ENCODE data around the gene MZT2B. TPM values are rescaled to one million over a fixed set of nuclear protein-coding genes. Genes with fewer than 3 reads are reported as not detected.
A peak's percentile ranks its signal among the peaks of the same experiment; 100 is the strongest.
"Not testable (repeated sequence)": the region's sequence is repeated elsewhere in the genome, so short reads cannot be mapped to it uniquely, and the experiment has no call there.

Gene MZT2B
- total RNA-seq, 1 donor from 2014 or later = 152 TPM

DNA sequence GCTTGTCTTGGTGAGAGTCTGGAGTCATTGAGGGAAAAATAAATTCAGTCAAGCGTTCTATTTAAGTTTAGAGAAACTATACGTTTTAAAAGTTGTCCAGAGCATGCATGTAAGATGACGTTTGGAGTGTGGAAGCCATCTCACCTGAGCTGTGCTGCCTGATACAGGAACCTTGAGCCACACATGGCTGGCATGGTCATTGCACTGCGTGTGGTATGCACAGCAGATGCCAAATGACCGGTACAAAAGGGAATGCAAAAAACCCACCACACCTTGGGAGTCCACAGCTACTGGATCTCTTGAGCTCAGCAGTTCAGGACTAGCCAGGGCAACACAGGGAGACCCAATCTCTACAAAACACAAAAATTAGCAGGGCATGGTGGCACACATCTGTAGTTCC is 4.3 kb downstream of the MZT2B start:
- Mint-ChIP-seq H3K27ac (ENCODE audit: unreplicated experiment) (no peak overlapping the region), H3K36me3 (ENCODE audit: low read depth, unreplicated experiment) (no peaks in the 10 kb centered on the region), H3K4me1 (ENCODE audit: unreplicated experiment) (no peaks in the 10 kb centered on the region), H3K9me3 (ENCODE audit: unreplicated experiment) (no peaks in the 10 kb centered on the region), H3K27me3 (ENCODE audit: unreplicated experiment) (peaks cover 3% of the 10 kb centered on the region), H3K4me3 (ENCODE audit: unreplicated experiment) (no peak overlapping the region)
- TF ChIP-seq, protein P1, sequence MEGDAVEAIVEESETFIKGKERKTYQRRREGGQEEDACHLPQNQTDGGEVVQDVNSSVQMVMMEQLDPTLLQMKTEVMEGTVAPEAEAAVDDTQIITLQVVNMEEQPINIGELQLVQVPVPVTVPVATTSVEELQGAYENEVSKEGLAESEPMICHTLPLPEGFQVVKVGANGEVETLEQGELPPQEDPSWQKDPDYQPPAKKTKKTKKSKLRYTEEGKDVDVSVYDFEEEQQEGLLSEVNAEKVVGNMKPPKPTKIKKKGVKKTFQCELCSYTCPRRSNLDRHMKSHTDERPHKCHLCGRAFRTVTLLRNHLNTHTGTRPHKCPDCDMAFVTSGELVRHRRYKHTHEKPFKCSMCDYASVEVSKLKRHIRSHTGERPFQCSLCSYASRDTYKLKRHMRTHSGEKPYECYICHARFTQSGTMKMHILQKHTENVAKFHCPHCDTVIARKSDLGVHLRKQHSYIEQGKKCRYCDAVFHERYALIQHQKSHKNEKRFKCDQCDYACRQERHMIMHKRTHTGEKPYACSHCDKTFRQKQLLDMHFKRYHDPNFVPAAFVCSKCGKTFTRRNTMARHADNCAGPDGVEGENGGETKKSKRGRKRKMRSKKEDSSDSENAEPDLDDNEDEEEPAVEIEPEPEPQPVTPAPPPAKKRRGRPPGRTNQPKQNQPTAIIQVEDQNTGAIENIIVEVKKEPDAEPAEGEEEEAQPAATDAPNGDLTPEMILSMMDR (IDR thresholded peaks at IDR 0.05; ENCODE audit: unreplicated experiment) = no peak
- no peak for DNase-seq (ENCODE audit: low spot score)

DNA sequence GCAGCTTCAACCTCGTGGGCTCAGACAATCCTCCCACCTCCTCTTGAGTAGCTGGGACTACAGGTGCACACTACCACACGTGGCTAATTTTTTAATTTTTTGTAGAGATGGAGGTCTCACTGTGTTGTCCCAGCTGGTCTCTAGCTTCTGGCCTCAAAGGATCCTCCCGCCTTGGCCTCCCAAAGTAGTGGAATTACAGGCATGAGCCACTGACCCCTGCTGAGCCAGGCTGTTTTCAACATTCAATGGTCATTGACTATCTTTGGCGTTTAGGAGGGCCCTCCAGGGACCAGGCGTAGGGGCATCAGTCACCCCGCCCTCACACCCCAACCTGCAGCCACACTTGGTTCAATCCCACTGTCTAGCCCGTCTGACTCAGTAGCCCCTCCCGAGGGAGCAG is 5.2 kb downstream of the MZT2B start:
- no peak for DNase-seq (ENCODE audit: low spot score)
- H3K9me3 Mint-ChIP-seq (ENCODE audit: unreplicated experiment) = no peaks in the 10 kb centered on the region
- no peak overlapping the region for H3K27ac Mint-ChIP-seq (ENCODE audit: unreplicated experiment)
- no peak overlapping the region for H3K4me3 Mint-ChIP-seq (ENCODE audit: unreplicated experiment)
- H3K36me3 Mint-ChIP-seq (ENCODE audit: low read depth, unreplicated experiment) = no peaks in the 10 kb centered on the region
- TF ChIP-seq, protein P1 (IDR thresholded peaks at IDR 0.05; ENCODE audit: unreplicated experiment) = no peak
- H3K27me3 Mint-ChIP-seq (ENCODE audit: unreplicated experiment) = peaks cover 3% of the 10 kb centered on the region
- no peaks in the 10 kb centered on the region for H3K4me1 Mint-ChIP-seq (ENCODE audit: unreplicated experiment)

DNA sequence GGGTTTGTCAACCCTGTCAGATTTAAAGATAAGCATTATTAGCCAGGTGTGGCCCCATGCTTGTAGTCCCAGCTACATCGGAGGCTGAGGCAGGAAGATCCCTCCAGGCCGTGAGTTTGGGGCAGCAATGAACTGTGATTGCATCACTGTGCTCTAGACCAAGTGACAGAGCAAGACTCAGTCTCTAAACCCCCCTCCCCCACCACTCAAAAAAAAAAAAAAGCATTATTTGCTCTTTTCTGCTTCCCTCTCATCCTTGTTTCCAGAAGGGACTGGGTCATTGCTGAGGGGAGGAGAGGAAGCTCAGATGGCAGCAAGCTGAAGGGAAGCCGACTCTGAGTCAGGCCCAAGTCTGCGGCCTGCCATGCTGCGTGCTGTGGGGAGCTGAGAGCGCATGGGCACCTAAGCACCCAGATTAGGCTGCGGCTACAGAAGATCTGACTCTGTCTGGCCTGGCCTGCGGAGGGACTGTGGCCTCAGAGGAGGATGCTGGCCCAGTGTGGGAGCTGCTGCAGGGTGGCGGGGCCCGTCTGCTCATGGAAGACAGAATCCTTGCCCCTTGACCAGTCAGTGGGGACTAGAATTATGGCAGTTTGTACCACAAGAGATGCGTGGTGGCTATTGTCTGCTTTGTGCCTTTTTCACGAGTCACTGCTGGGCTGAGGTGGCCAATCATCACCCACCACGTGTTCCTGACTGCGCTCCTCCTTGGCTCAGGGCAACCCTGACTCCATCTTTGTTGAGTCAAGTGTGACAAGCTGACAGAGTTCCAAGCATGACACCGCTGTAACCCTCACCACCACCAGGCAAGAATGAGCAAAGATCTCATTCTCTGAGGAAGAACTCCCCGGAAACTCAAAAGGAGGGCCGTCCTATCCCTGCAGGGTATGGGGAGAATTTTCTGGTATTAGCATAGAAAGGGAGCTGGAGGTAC is 6.1 kb downstream of the MZT2B start:
- H3K27ac Mint-ChIP-seq (ENCODE audit: unreplicated experiment); H3K4me3 Mint-ChIP-seq (ENCODE audit: unreplicated experiment); H3K36me3 Mint-ChIP-seq (ENCODE audit: low read depth, unreplicated experiment); DNase-seq (ENCODE audit: low spot score); H3K27me3 Mint-ChIP-seq (ENCODE audit: unreplicated experiment); H3K4me1 Mint-ChIP-seq (ENCODE audit: unreplicated experiment); H3K9me3 Mint-ChIP-seq (ENCODE audit: unreplicated experiment): not testable (repeated sequence)

DNA sequence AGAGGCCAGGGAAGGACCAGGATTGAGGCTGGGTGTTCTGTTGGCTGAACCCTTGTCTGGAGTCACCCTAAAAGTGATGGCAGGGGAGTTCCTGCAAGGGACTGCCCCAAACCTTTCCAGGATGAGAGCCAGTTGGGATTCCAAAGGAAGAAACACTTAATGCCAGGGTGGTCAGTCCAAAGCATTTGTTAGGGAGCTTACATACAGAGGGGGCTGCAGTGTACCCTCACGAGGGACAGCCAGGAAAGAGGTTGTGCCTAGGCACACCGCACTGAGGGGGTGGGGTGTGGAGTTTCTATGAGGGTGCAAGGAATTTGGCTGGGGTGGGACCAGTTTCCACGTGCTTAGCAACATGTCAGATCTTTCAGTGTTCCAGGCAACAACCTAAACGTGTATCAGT is 6.9 kb downstream of the MZT2B start:
- not testable (repeated sequence) for H3K4me1 Mint-ChIP-seq (ENCODE audit: unreplicated experiment); H3K27me3 Mint-ChIP-seq (ENCODE audit: unreplicated experiment); H3K36me3 Mint-ChIP-seq (ENCODE audit: low read depth, unreplicated experiment); H3K9me3 Mint-ChIP-seq (ENCODE audit: unreplicated experiment); DNase-seq (ENCODE audit: low spot score); H3K27ac Mint-ChIP-seq (ENCODE audit: unreplicated experiment); H3K4me3 Mint-ChIP-seq (ENCODE audit: unreplicated experiment)

DNA sequence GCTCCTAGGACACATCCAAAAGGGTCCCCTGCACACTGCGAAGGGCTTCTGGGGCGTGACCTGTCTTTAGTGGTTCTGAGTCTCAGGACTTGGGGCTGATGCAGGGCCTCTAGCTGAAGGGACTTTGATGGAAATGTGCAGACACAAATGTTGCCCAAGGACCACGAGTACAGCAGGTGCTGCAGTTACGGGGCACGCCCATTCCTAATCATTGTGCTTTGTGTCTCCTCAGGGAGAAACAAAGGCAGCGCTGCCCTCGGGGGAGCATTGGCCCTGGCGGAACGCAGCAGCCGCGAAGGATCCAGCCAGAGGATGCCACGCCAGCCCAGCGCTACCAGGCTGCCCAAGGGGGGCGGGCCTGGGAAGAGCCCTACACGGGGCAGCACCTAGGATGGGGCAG is 8.2 kb downstream of the MZT2B start:
- Mint-ChIP-seq H3K36me3 (ENCODE audit: low read depth, unreplicated experiment) (no peaks in the 10 kb centered on the region), H3K4me3 (ENCODE audit: unreplicated experiment) (no peak overlapping the region), H3K27me3 (ENCODE audit: unreplicated experiment) (no peaks in the 10 kb centered on the region), H3K4me1 (ENCODE audit: unreplicated experiment) (no peaks in the 10 kb centered on the region), H3K27ac (ENCODE audit: unreplicated experiment) (no peak overlapping the region), H3K9me3 (ENCODE audit: unreplicated experiment) (no peaks in the 10 kb centered on the region)
- TF ChIP-seq, protein P1 (IDR thresholded peaks at IDR 0.05; ENCODE audit: unreplicated experiment) = no peak
- DNase-seq (ENCODE audit: low spot score) = no peak

DNA sequence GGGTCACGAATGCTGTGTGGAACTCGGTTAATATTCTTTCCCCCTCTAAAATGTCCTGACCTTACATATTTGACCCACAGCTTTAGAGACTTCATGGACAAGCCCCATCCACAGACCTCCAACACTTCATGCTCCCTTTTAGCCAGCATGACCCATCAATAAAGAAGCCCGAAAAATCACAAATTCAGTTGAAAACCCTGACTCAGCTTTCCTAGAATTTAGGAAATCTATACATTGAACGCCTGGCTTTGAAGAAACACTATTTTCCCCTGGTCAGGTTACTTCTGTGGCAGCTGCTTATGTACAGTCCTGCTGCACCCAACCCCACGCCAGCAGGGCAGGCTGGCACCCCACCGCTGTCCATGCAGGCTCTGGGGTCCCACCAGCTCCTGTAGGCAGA is 9.3 kb downstream of the MZT2B start:
- not testable (repeated sequence) for H3K9me3 Mint-ChIP-seq (ENCODE audit: unreplicated experiment); DNase-seq (ENCODE audit: low spot score); H3K36me3 Mint-ChIP-seq (ENCODE audit: low read depth, unreplicated experiment); H3K27ac Mint-ChIP-seq (ENCODE audit: unreplicated experiment); H3K27me3 Mint-ChIP-seq (ENCODE audit: unreplicated experiment); H3K4me3 Mint-ChIP-seq (ENCODE audit: unreplicated experiment); H3K4me1 Mint-ChIP-seq (ENCODE audit: unreplicated experiment)

DNA sequence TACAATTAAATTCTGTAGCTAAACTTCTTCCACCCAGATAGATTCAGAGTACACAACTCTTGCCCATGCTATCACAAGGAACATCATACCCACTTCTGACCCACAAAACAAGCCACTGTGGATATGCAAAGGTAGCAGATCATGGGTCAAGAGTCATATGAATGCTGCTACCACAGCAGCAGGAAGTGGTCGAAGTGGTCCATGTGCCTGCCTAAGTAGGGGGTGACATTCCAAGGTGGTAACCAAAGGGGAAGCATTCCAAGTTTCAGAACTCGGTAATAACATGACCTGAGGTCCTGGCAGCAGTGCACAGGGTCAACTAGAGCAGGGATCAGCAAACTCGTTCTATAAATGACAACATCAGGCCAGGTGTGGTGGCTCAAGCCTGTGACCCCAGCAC is 10.4 kb downstream of the MZT2B start:
- H3K4me3 Mint-ChIP-seq (ENCODE audit: unreplicated experiment); DNase-seq (ENCODE audit: low spot score); H3K9me3 Mint-ChIP-seq (ENCODE audit: unreplicated experiment); H3K36me3 Mint-ChIP-seq (ENCODE audit: low read depth, unreplicated experiment); H3K27me3 Mint-ChIP-seq (ENCODE audit: unreplicated experiment); H3K4me1 Mint-ChIP-seq (ENCODE audit: unreplicated experiment): not testable (repeated sequence)
- H3K27ac Mint-ChIP-seq (ENCODE audit: unreplicated experiment) = peak overlapping the region; percentile 12

DNA sequence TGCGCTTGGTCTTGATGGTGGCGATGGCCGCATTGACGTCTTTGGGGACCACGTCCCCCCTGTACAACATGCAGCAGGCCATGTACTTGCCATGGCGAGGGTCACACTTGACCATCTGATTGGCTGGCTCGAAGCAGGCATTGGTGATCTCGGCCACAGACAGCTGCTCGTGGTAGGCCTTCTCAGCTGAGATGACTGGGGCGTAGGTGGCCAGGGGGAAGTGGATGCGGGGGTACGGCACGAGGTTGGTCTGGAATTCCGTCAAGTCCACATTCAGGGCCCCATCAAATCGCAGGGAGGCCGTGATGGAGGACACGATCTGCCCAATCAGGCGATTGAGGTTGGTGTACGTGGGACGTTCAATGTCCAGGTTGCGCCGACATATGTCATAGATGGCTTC is 11.8 kb downstream of the MZT2B start:
- H3K36me3 Mint-ChIP-seq (ENCODE audit: low read depth, unreplicated experiment); H3K27ac Mint-ChIP-seq (ENCODE audit: unreplicated experiment); H3K4me3 Mint-ChIP-seq (ENCODE audit: unreplicated experiment); H3K4me1 Mint-ChIP-seq (ENCODE audit: unreplicated experiment); H3K9me3 Mint-ChIP-seq (ENCODE audit: unreplicated experiment); DNase-seq (ENCODE audit: low spot score); H3K27me3 Mint-ChIP-seq (ENCODE audit: unreplicated experiment): not testable (repeated sequence)

DNA sequence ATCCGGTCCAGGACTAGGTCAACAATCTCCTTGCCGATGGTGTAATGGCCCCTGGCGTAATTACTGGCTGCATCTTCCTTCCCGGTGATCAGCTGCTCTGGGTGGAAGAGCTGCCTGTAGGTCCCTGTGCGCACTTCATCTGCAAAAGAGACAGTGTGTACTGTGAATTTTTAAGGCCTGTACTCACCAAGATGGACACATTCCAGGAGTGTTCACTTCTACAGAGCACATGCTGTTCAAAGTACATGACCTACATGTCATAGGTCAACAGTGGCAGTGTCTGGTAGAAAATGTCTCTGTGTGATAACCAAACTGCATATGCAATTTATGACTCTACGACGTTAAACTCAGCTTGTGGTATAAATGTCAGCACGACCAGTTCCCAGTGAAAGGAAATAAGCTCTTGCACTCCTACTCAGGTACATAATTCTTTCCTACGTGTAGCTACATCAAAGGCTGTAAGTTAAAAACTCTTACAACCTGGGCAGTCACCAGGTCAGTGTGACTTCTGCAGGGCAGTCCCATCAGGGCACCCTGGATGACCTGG is 13.1 kb downstream of the MZT2B start:
- not testable (repeated sequence) for H3K27me3 Mint-ChIP-seq (ENCODE audit: unreplicated experiment); H3K27ac Mint-ChIP-seq (ENCODE audit: unreplicated experiment); H3K4me3 Mint-ChIP-seq (ENCODE audit: unreplicated experiment); H3K4me1 Mint-ChIP-seq (ENCODE audit: unreplicated experiment); DNase-seq (ENCODE audit: low spot score); H3K9me3 Mint-ChIP-seq (ENCODE audit: unreplicated experiment); H3K36me3 Mint-ChIP-seq (ENCODE audit: low read depth, unreplicated experiment)

All from endothelial cell (in vitro differentiated cells).